Neural cell (in vitro differentiated cells): ENCODE results near the gene PDE4D.

Experiments
- EP300 ChIP-seq: fragments of 450-650 bp; conservative IDR thresholded peaks from 2 replicates; pipeline ENCODE4 v1.6.1; 2014; ENCODE audit warnings: antibody characterized with exemption, mild to moderate bottlenecking, moderate library complexity; ENCODE audit not compliant: poor library complexity, severe bottlenecking
- EZH2 ChIP-seq: fragments of 200-600, 300-800 bp; shearing (Covaris generic), sonication (generic); IDR thresholded peaks from 2 replicates; pipeline ENCODE4 v1.6.1; 2014; ENCODE audit warnings: antibody characterized with exemption, low read length, borderline replicate concordance, mild to moderate bottlenecking; ENCODE audit not compliant: insufficient read depth, poor library complexity, severe bottlenecking
- MXI1 ChIP-seq: fragments of 450-650 bp; conservative IDR thresholded peaks from 2 replicates; pipeline ENCODE4 v1.6.1; 2014; ENCODE audit warnings: antibody characterized with exemption, mild to moderate bottlenecking; ENCODE audit not compliant: poor library complexity, severe bottlenecking
- POLR2AphosphoS5 ChIP-seq: IDR thresholded peaks from 2 replicates; pipeline ENCODE4 v1.6.1; 2012
- RAD21 ChIP-seq: fragments of 450-650 bp; conservative IDR thresholded peaks from 2 replicates; pipeline ENCODE4 v1.6.1; 2014; ENCODE audit warnings: antibody characterized with exemption, mild to moderate bottlenecking, moderate library complexity
- SMC3 ChIP-seq: fragments of 450-650 bp; conservative IDR thresholded peaks from 2 replicates; pipeline ENCODE4 v1.6.1; 2014; ENCODE audit warnings: antibody characterized with exemption, mild to moderate bottlenecking, moderate library complexity; ENCODE audit not compliant: poor library complexity
- TAF1 ChIP-seq: IDR thresholded peaks from 2 replicates; pipeline ENCODE4 v1.6.1; 2012; ENCODE audit warnings: low read depth
- TF ChIP-seq, protein P1 (sequence below): fragments of 450-650 bp; IDR thresholded peaks from 2 replicates; pipeline ENCODE4 v1.5.1; 2014; ENCODE audit warnings: antibody characterized with exemption, mild to moderate bottlenecking, moderate library complexity; ENCODE audit not compliant: poor library complexity, severe bottlenecking
- TF ChIP-seq, protein P2 (sequence below): IDR thresholded peaks from 2 replicates; pipeline ENCODE4 v1.6.1; 2012; ENCODE audit warnings: borderline replicate concordance

DNA sequence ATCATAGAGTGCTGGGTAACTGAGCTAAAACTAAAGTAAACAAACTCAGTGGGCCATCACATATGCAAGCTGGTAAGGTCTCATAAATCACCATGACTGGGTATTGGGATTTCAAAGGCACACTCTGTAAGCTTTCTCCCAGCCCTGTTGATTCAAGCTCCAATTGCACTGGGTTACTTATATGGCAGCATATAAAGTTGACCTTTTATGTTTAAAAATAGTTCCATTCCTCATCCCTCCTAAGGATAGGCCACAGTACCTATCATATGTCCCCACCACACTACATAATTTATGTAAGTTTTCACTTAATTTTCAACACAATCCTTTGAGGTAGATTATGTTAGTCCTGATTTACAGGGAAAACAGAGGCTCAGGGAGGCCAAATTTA, 872.2 kb downstream of the PDE4D start:
- TF ChIP-seq, protein P1, sequence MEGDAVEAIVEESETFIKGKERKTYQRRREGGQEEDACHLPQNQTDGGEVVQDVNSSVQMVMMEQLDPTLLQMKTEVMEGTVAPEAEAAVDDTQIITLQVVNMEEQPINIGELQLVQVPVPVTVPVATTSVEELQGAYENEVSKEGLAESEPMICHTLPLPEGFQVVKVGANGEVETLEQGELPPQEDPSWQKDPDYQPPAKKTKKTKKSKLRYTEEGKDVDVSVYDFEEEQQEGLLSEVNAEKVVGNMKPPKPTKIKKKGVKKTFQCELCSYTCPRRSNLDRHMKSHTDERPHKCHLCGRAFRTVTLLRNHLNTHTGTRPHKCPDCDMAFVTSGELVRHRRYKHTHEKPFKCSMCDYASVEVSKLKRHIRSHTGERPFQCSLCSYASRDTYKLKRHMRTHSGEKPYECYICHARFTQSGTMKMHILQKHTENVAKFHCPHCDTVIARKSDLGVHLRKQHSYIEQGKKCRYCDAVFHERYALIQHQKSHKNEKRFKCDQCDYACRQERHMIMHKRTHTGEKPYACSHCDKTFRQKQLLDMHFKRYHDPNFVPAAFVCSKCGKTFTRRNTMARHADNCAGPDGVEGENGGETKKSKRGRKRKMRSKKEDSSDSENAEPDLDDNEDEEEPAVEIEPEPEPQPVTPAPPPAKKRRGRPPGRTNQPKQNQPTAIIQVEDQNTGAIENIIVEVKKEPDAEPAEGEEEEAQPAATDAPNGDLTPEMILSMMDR: no peak
- no peak for TF ChIP-seq MXI1
- TF ChIP-seq RAD21: no peak
- TF ChIP-seq POLR2AphosphoS5: no peak
- no peak for TF ChIP-seq EP300
- TF ChIP-seq, protein P2, sequence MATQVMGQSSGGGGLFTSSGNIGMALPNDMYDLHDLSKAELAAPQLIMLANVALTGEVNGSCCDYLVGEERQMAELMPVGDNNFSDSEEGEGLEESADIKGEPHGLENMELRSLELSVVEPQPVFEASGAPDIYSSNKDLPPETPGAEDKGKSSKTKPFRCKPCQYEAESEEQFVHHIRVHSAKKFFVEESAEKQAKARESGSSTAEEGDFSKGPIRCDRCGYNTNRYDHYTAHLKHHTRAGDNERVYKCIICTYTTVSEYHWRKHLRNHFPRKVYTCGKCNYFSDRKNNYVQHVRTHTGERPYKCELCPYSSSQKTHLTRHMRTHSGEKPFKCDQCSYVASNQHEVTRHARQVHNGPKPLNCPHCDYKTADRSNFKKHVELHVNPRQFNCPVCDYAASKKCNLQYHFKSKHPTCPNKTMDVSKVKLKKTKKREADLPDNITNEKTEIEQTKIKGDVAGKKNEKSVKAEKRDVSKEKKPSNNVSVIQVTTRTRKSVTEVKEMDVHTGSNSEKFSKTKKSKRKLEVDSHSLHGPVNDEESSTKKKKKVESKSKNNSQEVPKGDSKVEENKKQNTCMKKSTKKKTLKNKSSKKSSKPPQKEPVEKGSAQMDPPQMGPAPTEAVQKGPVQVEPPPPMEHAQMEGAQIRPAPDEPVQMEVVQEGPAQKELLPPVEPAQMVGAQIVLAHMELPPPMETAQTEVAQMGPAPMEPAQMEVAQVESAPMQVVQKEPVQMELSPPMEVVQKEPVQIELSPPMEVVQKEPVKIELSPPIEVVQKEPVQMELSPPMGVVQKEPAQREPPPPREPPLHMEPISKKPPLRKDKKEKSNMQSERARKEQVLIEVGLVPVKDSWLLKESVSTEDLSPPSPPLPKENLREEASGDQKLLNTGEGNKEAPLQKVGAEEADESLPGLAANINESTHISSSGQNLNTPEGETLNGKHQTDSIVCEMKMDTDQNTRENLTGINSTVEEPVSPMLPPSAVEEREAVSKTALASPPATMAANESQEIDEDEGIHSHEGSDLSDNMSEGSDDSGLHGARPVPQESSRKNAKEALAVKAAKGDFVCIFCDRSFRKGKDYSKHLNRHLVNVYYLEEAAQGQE: no peak
- TF ChIP-seq SMC3: no peak
- no peak for TF ChIP-seq EZH2
- no peak for TF ChIP-seq TAF1
